HL-60 (cell line): ENCODE measurements around the gene ASB10.

Experiments used
- DNase-seq, 2 experiments: peaks; one replicate each; pipeline ENCODE4 v3.0.0-alpha.2; 2010 to 2020; ENCODE audit warnings: low read depth in 1 of 2, low spot score in 1 of 2
- H3K27ac ChIP-seq: fragments of 250-450 bp; sonication (Bioruptor Pico); replicated peaks from 2 replicates; pipeline ENCODE4 v1.5.1; 2020; ENCODE audit warnings: mild to moderate bottlenecking, moderate library complexity
- H3K27me3 ChIP-seq: fragments of 250-450 bp; sonication (Bioruptor Pico); 2 replicates; pipeline ENCODE4 v1.5.1; 2021; ENCODE audit warnings: mild to moderate bottlenecking, moderate library complexity; ENCODE audit not compliant: insufficient read depth, poor library complexity, severe bottlenecking
- H3K4me3 ChIP-seq: replicated peaks from 2 replicates; pipeline ENCODE4 v1.5.1; 2011; ENCODE audit warnings: mild to moderate bottlenecking, control low read depth, low read length; ENCODE audit not compliant: insufficient read depth
- GABPA ChIP-seq: IDR thresholded peaks from 2 replicates; pipeline ENCODE4 v1.6.1; 2012; ENCODE audit warnings: low read depth
- POLR2AphosphoS5 ChIP-seq: IDR thresholded peaks from 2 replicates; pipeline ENCODE4 v1.6.1; 2012; ENCODE audit warnings: low read depth
- SPI1 ChIP-seq: IDR thresholded peaks from 2 replicates; pipeline ENCODE4 v1.6.1; 2012; ENCODE audit warnings: low read depth, mild to moderate bottlenecking, borderline replicate concordance
- TF ChIP-seq, protein P1 (sequence below): IDR thresholded peaks from 2 replicates; pipeline ENCODE4 v1.6.1; 2012; ENCODE audit warnings: low read depth; ENCODE audit not compliant: insufficient replicate concordance
- TF ChIP-seq, protein P2 (sequence below): IDR thresholded peaks from one replicate; pipeline ENCODE4 v1.5.1; 2011; ENCODE audit warnings: low read length, control low read depth, inconsistent platforms; ENCODE audit not compliant: insufficient read depth

ASB10 gene

DNA sequence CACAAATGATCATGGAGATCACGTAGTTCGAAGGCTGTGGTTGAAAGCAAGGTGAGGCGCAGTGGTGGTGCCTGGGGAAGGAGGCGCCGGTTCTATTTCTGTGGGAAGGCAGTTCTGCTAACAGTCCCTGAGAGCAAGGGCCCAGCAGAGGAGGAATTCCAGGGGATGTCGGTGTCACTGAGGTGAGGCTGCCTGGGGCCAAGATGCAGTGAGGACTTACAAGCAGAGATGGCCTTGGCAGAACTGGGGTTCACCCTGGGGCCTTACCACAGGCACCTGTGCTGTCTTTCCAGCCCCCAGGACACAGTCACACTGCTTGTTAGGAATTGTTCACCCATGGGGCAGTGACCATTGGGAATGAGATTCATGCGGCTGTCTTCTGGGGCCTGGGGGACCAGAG lies 46.2 kb downstream of the ASB10 start:
- DNase-seq: no peak
- no peak overlapping the region for H3K4me3 ChIP-seq
- TF ChIP-seq SPI1 (no peak), POLR2AphosphoS5 (no peak)
- TF ChIP-seq, protein P1, sequence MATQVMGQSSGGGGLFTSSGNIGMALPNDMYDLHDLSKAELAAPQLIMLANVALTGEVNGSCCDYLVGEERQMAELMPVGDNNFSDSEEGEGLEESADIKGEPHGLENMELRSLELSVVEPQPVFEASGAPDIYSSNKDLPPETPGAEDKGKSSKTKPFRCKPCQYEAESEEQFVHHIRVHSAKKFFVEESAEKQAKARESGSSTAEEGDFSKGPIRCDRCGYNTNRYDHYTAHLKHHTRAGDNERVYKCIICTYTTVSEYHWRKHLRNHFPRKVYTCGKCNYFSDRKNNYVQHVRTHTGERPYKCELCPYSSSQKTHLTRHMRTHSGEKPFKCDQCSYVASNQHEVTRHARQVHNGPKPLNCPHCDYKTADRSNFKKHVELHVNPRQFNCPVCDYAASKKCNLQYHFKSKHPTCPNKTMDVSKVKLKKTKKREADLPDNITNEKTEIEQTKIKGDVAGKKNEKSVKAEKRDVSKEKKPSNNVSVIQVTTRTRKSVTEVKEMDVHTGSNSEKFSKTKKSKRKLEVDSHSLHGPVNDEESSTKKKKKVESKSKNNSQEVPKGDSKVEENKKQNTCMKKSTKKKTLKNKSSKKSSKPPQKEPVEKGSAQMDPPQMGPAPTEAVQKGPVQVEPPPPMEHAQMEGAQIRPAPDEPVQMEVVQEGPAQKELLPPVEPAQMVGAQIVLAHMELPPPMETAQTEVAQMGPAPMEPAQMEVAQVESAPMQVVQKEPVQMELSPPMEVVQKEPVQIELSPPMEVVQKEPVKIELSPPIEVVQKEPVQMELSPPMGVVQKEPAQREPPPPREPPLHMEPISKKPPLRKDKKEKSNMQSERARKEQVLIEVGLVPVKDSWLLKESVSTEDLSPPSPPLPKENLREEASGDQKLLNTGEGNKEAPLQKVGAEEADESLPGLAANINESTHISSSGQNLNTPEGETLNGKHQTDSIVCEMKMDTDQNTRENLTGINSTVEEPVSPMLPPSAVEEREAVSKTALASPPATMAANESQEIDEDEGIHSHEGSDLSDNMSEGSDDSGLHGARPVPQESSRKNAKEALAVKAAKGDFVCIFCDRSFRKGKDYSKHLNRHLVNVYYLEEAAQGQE: no peak
- TF ChIP-seq, protein P2, sequence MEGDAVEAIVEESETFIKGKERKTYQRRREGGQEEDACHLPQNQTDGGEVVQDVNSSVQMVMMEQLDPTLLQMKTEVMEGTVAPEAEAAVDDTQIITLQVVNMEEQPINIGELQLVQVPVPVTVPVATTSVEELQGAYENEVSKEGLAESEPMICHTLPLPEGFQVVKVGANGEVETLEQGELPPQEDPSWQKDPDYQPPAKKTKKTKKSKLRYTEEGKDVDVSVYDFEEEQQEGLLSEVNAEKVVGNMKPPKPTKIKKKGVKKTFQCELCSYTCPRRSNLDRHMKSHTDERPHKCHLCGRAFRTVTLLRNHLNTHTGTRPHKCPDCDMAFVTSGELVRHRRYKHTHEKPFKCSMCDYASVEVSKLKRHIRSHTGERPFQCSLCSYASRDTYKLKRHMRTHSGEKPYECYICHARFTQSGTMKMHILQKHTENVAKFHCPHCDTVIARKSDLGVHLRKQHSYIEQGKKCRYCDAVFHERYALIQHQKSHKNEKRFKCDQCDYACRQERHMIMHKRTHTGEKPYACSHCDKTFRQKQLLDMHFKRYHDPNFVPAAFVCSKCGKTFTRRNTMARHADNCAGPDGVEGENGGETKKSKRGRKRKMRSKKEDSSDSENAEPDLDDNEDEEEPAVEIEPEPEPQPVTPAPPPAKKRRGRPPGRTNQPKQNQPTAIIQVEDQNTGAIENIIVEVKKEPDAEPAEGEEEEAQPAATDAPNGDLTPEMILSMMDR: no peak
- H3K27me3 ChIP-seq: no peaks in the 10 kb centered on the region
- no peak overlapping the region for H3K27ac ChIP-seq

DNA sequence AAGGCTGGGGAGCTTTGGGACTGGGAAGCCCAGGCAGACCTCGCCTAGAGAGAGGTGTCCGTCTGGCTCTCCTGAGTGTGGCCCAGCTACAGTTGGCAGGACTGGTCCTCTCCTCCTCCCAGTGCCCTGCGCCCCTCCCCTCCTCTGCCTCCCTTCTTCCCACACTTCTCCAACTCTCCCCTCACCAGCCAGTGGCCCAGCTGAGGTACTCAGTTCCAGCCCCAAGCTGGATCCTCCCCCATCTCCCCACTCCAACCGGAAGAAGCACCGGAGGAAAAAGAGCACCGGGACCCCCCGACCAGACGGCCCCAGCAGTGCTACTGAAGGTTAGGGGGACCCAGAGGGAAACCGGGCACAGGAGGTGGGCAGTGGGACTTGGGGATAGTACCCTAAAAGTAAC lies 47.3 kb downstream of the ASB10 start:
- TF ChIP-seq, protein P1: no peak
- TF ChIP-seq POLR2AphosphoS5 (no peak), SPI1 (no peak), GABPA (no peak)
- TF ChIP-seq, protein P2: no peak
- no peaks in the 10 kb centered on the region for H3K27me3 ChIP-seq
- no peak overlapping the region for H3K27ac ChIP-seq
- H3K4me3 ChIP-seq: no peak overlapping the region
- no peak for DNase-seq

DNA sequence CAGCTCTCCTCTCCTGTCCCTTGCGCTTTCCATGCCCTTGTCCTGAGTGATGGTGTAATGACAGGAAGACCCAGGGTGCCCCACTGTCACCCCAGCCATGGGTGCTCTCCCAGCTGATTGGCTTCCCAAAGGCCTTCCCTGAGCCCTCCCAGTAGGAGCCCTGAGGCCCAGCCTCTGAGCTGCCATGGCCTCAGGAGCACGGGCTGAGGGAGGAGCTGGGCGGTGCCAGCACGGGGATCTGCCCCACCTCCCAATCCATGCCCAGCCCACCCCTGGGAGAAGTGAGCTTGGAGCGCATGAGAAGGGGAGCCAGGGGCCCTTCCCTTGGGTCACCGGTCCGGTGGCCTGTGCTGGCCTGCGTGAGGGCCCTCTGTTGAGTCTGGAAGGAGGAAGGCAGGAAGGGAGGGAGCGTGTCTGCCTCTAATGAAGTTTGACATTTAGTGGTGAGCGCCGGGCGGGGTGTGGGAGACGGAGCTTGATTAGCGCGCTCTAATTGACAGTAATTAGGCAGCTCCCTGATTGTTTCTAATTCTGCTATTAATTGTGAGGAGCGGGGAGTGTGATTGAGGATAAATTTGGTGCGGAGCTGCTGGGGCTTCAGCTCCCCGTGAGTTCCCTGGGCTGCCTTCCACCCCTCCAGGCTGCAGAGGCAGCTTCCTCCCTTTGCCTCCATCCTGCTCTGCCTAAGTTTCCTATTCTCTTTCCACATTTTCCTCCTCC lies 47.8 kb downstream of the ASB10 start:
- H3K4me3 ChIP-seq: no peak overlapping the region

More for the DNA sequence above, 47.8 kb downstream of the ASB10 start:
- DNase-seq: no peak
- no peak overlapping the region for H3K27ac ChIP-seq
- TF ChIP-seq GABPA: no peak
- TF ChIP-seq, protein P1: no peak
- no peak for TF ChIP-seq POLR2AphosphoS5
- TF ChIP-seq, protein P2: no peak
- no peak for TF ChIP-seq SPI1
- no peaks in the 10 kb centered on the region for H3K27me3 ChIP-seq
